Measurements from ENCODE around the gene SLC2A4RG. TPM values are rescaled to one million over a fixed set of nuclear protein-coding genes. Genes with fewer than 3 reads are reported as not detected.

The SLC2A4RG gene
- total and polyA plus RNA-seq, 2 of the 4 experiments (the other 2 are of a cell fraction): 5.0 to 50.3 TPM

GRCh38 chr20:63701329-63702035, 38.1 kb upstream of the SLC2A4RG start:
- peaks cover 25% of the 10 kb centered on the region for H3K4me1 ChIP-seq (ENCODE audit: control insufficient read depth, insufficient read depth, low read length)
- in situ Hi-C loops (cut with MboI; ENCODE audit: low sequenced_read_pairs): loop anchor here (10.0 kb wide), 1 partner anchor 163 kb away; the partner anchor contains the start of genes ABHD16B and TPD52L2
- H3K27me3 ChIP-seq (ENCODE audit: control insufficient read depth, insufficient read depth, low read length): no peaks in the 10 kb centered on the region
- H3K4me3 ChIP-seq (ENCODE audit: insufficient read depth, low read depth, low read length): no peak overlapping the region
- TF ChIP-seq POLR2A (IDR thresholded peaks at IDR 0.05; ENCODE audit: low read depth, low read length): no peak
- no peak for TF ChIP-seq RCOR1 (IDR thresholded peaks at IDR 0.05; ENCODE audit: insufficient replicate concordance, low read length)
- TF ChIP-seq RAD21 (IDR thresholded peaks at IDR 0.05; ENCODE audit: low read length): no peak
- no peak for TF ChIP-seq RFX5 (IDR thresholded peaks at IDR 0.05; ENCODE audit: low read depth, low read length)
- no peak for TF ChIP-seq MXI1 (IDR thresholded peaks at IDR 0.05; ENCODE audit: borderline replicate concordance, low read depth, low read length)
- no peak for TF ChIP-seq USF2 (IDR thresholded peaks at IDR 0.05; ENCODE audit: low read depth, low read length)
- no peak for TF ChIP-seq SMC3 (IDR thresholded peaks at IDR 0.05; ENCODE audit: low read depth, low read length)
- TF ChIP-seq, protein P1, sequence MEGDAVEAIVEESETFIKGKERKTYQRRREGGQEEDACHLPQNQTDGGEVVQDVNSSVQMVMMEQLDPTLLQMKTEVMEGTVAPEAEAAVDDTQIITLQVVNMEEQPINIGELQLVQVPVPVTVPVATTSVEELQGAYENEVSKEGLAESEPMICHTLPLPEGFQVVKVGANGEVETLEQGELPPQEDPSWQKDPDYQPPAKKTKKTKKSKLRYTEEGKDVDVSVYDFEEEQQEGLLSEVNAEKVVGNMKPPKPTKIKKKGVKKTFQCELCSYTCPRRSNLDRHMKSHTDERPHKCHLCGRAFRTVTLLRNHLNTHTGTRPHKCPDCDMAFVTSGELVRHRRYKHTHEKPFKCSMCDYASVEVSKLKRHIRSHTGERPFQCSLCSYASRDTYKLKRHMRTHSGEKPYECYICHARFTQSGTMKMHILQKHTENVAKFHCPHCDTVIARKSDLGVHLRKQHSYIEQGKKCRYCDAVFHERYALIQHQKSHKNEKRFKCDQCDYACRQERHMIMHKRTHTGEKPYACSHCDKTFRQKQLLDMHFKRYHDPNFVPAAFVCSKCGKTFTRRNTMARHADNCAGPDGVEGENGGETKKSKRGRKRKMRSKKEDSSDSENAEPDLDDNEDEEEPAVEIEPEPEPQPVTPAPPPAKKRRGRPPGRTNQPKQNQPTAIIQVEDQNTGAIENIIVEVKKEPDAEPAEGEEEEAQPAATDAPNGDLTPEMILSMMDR (conservative IDR thresholded peaks at IDR 0.05; ENCODE audit: low read depth, low read length): no peak
- no peak for TF ChIP-seq ELK1 (IDR thresholded peaks at IDR 0.05; ENCODE audit: borderline replicate concordance, low read depth, low read length)
- TF ChIP-seq NFE2L2 (IDR thresholded peaks at IDR 0.05; ENCODE audit: low read depth, low read length): no peak
- no peak for TF ChIP-seq CEBPB (IDR thresholded peaks at IDR 0.05; ENCODE audit: low read depth, low read length)
- TF ChIP-seq BHLHE40 (IDR thresholded peaks at IDR 0.05; ENCODE audit: low read depth, low read length): no peak
- no peak for TF ChIP-seq MAZ (IDR thresholded peaks at IDR 0.05; ENCODE audit: borderline replicate concordance, low read depth, low read length)
- TF ChIP-seq FOS (IDR thresholded peaks at IDR 0.05; ENCODE audit: low read depth, low read length): no peak
- no peak for TF ChIP-seq MAFK (IDR thresholded peaks at IDR 0.05; ENCODE audit: low read depth, low read length)
- no TSS peak for BruUV-seq (replicated peaks)
- intact Hi-C loops (cut with micrococcal nuclease): no loop called here
- H3K4ac ChIP-seq (ENCODE audit: low read depth, low read length): no peak overlapping the region; the same call in 1 of the 2 replicates
- H3K9me1 ChIP-seq (ENCODE audit: insufficient read depth, low read length): no peaks in the 10 kb centered on the region
- POLR2A ChIA-PET (ENCODE audit: unreplicated experiment): no interaction called here
- H2AK5ac ChIP-seq (ENCODE audit: low read depth, low read length): no peak overlapping the region
- no CpG with 5 or more reads among the region's 14 CpGs for WGBS, 2 experiments (ENCODE audit: extremely low coverage in 2 of 2, insufficient read length in 1 of 2)
- no peaks in the 10 kb centered on the region for H4K20me1 ChIP-seq (ENCODE audit: insufficient read depth, low read length)
- H3K36me3 ChIP-seq (ENCODE audit: control insufficient read depth, insufficient read depth, low read length): peaks cover 30% of the 10 kb centered on the region
- ATAC-seq (ENCODE audit: low read depth) (no peak), DNase-seq (no peak)
- H2BK5ac ChIP-seq (ENCODE audit: low read depth, low read length, poor library complexity, severe bottlenecking): peak overlapping the region; percentile 28
- CTCF ChIA-PET: no interaction called here
- no peak overlapping the region for H3K27ac ChIP-seq (ENCODE audit: insufficient read depth, low read length)
- no peak overlapping the region for H4K8ac ChIP-seq (ENCODE audit: low read depth in 2 of 2, low read length in 2 of 2)
- no peak overlapping the region for H3K14ac ChIP-seq (replicated peaks; ENCODE audit: low read depth, low read length)
- H2BK20ac ChIP-seq (ENCODE audit: low read depth, low read length): no peak overlapping the region
- H3K56ac ChIP-seq (ENCODE audit: extremely low read depth, insufficient read depth, low read length): no peak overlapping the region
- H3K79me1 ChIP-seq (ENCODE audit: low read depth in 1 of 2, low read length in 2 of 2): peaks cover 24 to 76% of the 10 kb centered on the region in 2 experiments
- no peak overlapping the region for H4K5ac ChIP-seq (ENCODE audit: low read depth, low read length)
- no peak overlapping the region for H3K18ac ChIP-seq (ENCODE audit: low read depth, low read length)
- H4K91ac ChIP-seq (ENCODE audit: insufficient read depth, low read depth, low read length): no peak overlapping the region
- H2BK120ac ChIP-seq (ENCODE audit: low read depth, low read length): no peak overlapping the region
- H2AFZ ChIP-seq (replicated peaks; ENCODE audit: low read length, poor library complexity): no peak overlapping the region
- H3K4me2 ChIP-seq (ENCODE audit: low read depth, low read length): no peak overlapping the region
- peak overlapping the region; percentile 84 for H2AK9ac ChIP-seq (replicated peaks; ENCODE audit: low read depth, low read length, poor library complexity)
- H3K9me3 ChIP-seq (ENCODE audit: control insufficient read depth, insufficient read depth, low read length): no peaks in the 10 kb centered on the region
- H3K9ac ChIP-seq (ENCODE audit: low read depth, low read length): no peak overlapping the region
- no peak overlapping the region for H2BK15ac ChIP-seq (ENCODE audit: low read depth, low read length)
- dilution Hi-C loops (cut with HindIII; ENCODE audit: low sequenced_read_pairs, unreplicated experiment): no loop called here
- no peak overlapping the region for H3K23ac ChIP-seq (ENCODE audit: low read depth, low read length)

All from IMR-90 (cell line).